Ascending aorta (tissue), 2 donors: ENCODE measurements around the gene PDLIM7. TPM values are rescaled to one million over a fixed set of nuclear protein-coding genes. Genes with fewer than 3 reads are reported as not detected.

Experiments
- DNase-seq, 2 donors: peaks; one replicate each; pipeline ENCODE4 v3.0.0-alpha.2; 2019; ENCODE audit warnings: low spot score in 2 of 2
- H3K27ac ChIP-seq, 2 donors: fragments of 200-600 bp; sonication (generic); one replicate each; pipeline ENCODE4 v1.5.1; 2016 to 2017; ENCODE audit warnings: mild to moderate bottlenecking in 1 of 2
- H3K27me3 ChIP-seq: fragments of 200-600 bp; sonication (generic); one replicate; pipeline ENCODE4 v1.5.1; 2017
- H3K36me3 ChIP-seq, 2 donors: fragments of 200-600 bp; sonication (generic); one replicate each; pipeline ENCODE4 v1.5.1; 2016
- H3K4me1 ChIP-seq, 2 donors: fragments of 200-600 bp; sonication (generic); one replicate each; pipeline ENCODE4 v1.5.1; 2016 to 2017; ENCODE audit warnings: mild to moderate bottlenecking in 1 of 2
- H3K4me3 ChIP-seq, 2 donors: fragments of 200-600 bp; sonication (generic); one replicate each; pipeline ENCODE4 v1.5.1; 2016 to 2017; ENCODE audit warnings: mild to moderate bottlenecking in 1 of 2
- H3K9me3 ChIP-seq, 2 donors: fragments of 200-600 bp; sonication (generic); one replicate each; pipeline ENCODE4 v1.5.1; 2016
- intact Hi-C: fragments of 100-400 bp; cut with DNase I; formaldehyde crosslinking; loops from one replicate; pipeline ENCODE4 v1.15.1; 2023
- total RNA-seq: library from RNA; depleted of rRNA; stranded (reverse); fragments of >200 nt; gene quantifications from one replicate; pipeline ENCODE4 v1.1.0, GENCODE V29; 2016
- TF ChIP-seq, protein P1 (sequence below), 3 experiments: fragments of 200-600 bp in 2 of 3; fragments of 450-650 bp in 1 of 3; sonication (generic) in 2 of 3; IDR thresholded peaks; one replicate each; pipeline ENCODE4 v1.5.1; 2016 to 2019; ENCODE audit warnings: antibody characterized with exemption in 3 of 3, mild to moderate bottlenecking in 1 of 3, moderate library complexity in 1 of 3

The PDLIM7 gene
- total RNA-seq, 1 donor from 2014 or later: 1,082 TPM

DNA sequence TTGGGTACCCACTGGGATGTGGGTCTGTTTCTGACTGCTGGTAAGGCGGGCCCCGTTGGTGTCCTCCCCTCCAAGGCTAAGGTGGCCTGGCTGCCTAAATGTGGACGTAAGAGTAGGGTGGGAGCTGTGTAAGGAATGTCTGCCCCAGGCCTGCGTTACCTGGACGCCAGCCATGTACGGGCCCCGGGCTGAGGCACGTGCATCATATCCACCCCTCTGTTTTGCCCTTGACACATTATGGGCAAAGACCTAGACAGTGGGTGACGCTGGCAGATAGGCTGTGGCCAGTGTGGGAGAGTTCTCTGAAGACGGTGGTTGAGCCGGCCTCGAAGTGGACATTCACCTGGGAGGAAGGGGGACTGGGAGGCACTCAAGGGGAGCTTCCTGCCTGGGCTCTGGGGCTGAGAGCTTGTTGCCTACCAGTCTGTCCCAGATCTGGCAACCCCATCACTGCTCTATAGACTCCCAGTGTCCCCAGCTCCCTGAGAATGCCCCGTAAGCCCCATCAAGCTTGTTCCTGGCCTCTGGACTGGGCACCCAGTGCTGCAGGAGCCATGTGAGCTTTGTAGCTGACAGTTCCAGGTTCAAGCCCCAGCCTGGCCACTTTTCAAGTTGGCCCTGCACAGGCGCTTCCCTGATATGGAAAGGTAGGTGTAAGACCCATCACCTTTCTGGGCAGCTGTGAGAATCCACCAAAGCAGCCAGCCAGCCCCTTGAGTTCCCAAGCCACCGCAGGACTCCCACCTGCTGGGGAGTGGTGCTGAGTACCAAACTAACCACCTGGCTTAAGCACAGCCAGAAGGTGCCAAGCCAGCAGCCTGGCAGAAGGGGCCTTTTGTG, 54.0 kb downstream of the PDLIM7 start:
- TF ChIP-seq, protein P1, sequence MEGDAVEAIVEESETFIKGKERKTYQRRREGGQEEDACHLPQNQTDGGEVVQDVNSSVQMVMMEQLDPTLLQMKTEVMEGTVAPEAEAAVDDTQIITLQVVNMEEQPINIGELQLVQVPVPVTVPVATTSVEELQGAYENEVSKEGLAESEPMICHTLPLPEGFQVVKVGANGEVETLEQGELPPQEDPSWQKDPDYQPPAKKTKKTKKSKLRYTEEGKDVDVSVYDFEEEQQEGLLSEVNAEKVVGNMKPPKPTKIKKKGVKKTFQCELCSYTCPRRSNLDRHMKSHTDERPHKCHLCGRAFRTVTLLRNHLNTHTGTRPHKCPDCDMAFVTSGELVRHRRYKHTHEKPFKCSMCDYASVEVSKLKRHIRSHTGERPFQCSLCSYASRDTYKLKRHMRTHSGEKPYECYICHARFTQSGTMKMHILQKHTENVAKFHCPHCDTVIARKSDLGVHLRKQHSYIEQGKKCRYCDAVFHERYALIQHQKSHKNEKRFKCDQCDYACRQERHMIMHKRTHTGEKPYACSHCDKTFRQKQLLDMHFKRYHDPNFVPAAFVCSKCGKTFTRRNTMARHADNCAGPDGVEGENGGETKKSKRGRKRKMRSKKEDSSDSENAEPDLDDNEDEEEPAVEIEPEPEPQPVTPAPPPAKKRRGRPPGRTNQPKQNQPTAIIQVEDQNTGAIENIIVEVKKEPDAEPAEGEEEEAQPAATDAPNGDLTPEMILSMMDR (IDR thresholded peaks at IDR 0.05): no peak
- intact Hi-C loops: no loop called here

DNA sequence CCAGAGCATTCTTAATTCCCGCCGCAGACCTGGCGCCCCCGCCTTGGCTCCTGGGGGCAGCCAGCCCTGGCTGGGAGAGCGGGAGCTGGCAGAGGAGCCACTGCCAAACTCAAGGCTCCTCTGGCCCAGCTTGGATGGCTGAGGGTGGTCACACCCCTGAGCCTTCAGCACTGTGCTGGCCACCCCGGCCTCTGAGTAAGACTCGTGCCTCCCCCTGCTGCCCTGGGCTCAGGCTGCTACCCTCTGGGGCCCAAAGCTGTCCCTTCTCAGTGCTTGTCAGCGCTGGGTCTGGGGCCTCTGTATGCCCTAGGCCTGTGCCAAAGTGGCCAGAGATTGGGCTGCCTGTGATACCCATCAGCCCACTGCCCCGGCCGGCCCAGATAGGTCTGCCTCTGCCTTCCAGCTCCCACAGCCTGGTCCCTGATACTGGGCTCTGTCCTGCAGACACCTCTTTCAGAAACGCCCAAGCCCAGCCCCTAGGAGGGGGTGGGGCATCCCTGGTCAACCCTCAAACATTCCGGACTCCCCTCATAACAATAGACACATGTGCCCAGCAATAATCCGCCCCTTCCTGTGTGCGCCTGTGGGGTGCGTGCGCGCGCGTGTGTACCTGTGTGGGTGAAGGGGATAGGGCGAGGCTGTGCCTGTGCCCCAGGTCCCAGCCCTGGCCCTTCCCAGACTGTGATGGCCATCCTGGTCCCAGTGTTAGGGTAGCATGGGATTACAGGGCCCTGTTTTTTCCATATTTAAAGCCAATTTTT, 55.2 kb downstream of the PDLIM7 start:
- DNase-seq: no peak
- H3K27ac ChIP-seq: no peak overlapping the region
- no peaks in the 10 kb centered on the region for H3K9me3 ChIP-seq
- TF ChIP-seq, protein P1 (IDR thresholded peaks at IDR 0.05): no peak
- no peak overlapping the region for H3K4me3 ChIP-seq
- H3K4me1 ChIP-seq: peaks cover 8 to 10% of the 10 kb centered on the region in 2 donors
- H3K36me3 ChIP-seq: peaks cover 15 to 24% of the 10 kb centered on the region in 2 donors
- intact Hi-C loops: no loop called here
- no peaks in the 10 kb centered on the region for H3K27me3 ChIP-seq

More for the DNA sequence above, 54.0 kb downstream of the PDLIM7 start:
- peaks cover 15 to 22% of the 10 kb centered on the region in 2 donors for H3K36me3 ChIP-seq
- H3K27ac ChIP-seq: no peak overlapping the region
- H3K4me1 ChIP-seq: peaks cover 17 to 21% of the 10 kb centered on the region in 2 donors
- no peaks in the 10 kb centered on the region for H3K9me3 ChIP-seq
- no peaks in the 10 kb centered on the region for H3K27me3 ChIP-seq
- no peak for DNase-seq
- H3K4me3 ChIP-seq: no peak overlapping the region

DNA sequence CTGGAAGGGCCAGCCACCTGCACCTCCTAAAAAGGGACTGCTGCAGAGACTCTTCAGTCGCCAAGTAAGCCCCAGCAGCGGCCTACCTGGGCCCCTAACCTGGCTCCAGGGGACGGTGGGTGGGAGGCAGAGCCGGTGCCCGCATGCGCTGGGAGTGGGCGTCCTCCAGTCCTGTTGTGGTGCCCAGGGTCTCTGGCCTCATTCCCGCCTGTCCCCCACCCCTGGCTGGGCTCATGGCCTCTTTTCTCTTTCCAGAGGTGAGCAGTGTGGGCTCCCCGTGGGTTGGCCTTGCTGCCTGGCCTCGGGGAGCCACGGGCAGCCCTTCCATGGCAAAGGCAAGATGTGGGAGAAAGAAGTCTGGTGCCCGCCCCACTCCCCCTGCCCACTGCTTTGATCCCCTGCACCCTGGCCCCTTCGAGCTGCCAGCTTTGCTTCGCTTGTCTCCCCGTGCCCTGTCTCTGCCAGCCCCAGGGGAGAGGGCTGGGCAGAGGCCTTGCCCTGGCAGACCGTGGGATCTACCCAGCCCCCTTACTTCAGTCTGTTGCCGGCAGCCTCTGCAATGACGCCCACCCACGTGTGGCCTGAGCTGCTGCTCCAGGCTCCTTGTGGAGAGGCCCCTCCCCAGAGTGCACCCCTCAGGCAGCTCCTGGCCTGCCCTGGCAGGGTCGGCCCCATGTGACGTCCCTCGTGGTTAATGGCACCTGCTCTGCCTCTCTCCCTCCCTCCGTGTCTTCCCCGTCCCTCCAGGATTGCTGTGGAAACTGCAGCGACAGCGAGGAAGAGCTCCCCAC, 56.2 kb downstream of the PDLIM7 start:
- TF ChIP-seq, protein P1 (IDR thresholded peaks at IDR 0.05): no peak
- intact Hi-C loops: no loop called here

DNA sequence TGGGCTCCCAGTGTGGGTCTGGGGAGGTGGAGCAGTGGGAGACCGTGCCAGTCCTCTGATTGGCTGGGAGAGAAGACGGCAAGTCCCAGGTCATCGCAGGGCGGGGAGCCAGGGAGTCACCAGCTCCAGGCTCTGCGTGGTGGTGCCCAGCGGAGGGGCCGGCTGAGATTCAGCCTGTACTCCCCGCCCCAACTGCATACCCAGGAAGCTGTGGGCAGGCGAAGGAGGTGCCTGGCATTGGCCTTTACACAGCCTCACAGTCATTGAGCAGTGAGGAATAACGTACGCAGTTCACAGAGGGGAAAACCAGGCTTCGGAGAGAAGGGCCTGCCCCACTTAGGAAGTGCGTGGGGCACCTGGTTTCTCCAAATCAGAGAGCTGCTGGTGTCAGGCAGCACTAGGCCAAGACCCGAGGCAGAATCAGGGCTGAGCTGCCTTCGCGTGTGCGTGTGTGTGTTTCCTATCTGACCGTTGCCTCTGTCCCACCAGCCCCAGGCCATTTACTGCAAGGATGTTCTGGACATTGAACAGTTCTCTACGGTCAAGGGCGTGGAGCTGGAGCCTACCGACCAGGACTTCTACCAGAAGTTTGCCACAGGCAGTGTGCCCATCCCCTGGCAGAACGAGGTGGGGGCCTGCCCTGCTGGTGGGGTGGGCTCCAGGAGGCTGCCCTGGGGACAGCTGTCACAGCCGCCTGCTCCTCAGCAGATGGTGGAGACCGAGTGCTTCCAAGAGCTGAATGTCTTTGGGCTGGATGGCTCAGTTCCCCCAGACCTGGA, 57.0 kb downstream of the PDLIM7 start:
- no peak overlapping the region for H3K4me3 ChIP-seq
- TF ChIP-seq, protein P1 (IDR thresholded peaks at IDR 0.05): no peak
- no peaks in the 10 kb centered on the region for H3K4me1 ChIP-seq
- intact Hi-C loops: no loop called here
- no peaks in the 10 kb centered on the region for H3K9me3 ChIP-seq
- H3K27ac ChIP-seq: no peak overlapping the region
- peaks cover 31 to 36% of the 10 kb centered on the region in 2 donors for H3K36me3 ChIP-seq
- H3K27me3 ChIP-seq: no peaks in the 10 kb centered on the region
- no peak for DNase-seq

More for the DNA sequence above, 56.2 kb downstream of the PDLIM7 start:
- H3K9me3 ChIP-seq: no peaks in the 10 kb centered on the region
- DNase-seq: no peak
- H3K27me3 ChIP-seq: no peaks in the 10 kb centered on the region
- H3K36me3 ChIP-seq: peaks cover 25 to 28% of the 10 kb centered on the region in 2 donors
- H3K27ac ChIP-seq: no peak overlapping the region
- H3K4me3 ChIP-seq: no peak overlapping the region
- H3K4me1 ChIP-seq: peaks cover 3 to 5% of the 10 kb centered on the region in 2 donors
